GM12873 (cell line): Measurements from ENCODE around the gene BMP6.

Experiments used
- CTCF ChIP-seq: IDR thresholded peaks from 2 replicates; pipeline ENCODE4 v1.5.1; 2012; ENCODE audit warnings: low read depth, mild to moderate bottlenecking, moderate library complexity, low read length, control low read depth; ENCODE audit not compliant: insufficient read depth; ENCODE audit errors: missing control alignments

The BMP6 gene

GRCh38 chr6:7920425-7920824 is 194.5 kb downstream of the BMP6 start:
- TF ChIP-seq CTCF: no peak

- no peak for TF ChIP-seq CTCF
These were observed 195.1 kb downstream of the BMP6 start for GRCh38 chr6:7921046-7921445.

- TF ChIP-seq CTCF: no peak
These were observed 195.8 kb downstream of the BMP6 start for GRCh38 chr6:7921632-7922092.

GRCh38 chr6:7922596-7922995 is 196.7 kb downstream of the BMP6 start:
- TF ChIP-seq CTCF: no peak

- no peak for TF ChIP-seq CTCF
These were observed 199.0 kb downstream of the BMP6 start for GRCh38 chr6:7924867-7925266.
